Stimulated activated CD4-positive, alpha-beta T cell treated with anti-CD3 and anti-CD28 coated beads, Interleukin-2, amount 100 ng/mL, for 4 hours (primary cell): ENCODE data around the gene HCN2.
"Not testable (repeated sequence)": the region's sequence is repeated elsewhere in the genome, so short reads cannot be mapped to it uniquely, and the experiment has no call there.

Experiments
- DNase-seq: peaks from one replicate; pipeline ENCODE4 v3.0.0-alpha.2; 2020; ENCODE audit warnings: low read depth

The HCN2 gene

DNA sequence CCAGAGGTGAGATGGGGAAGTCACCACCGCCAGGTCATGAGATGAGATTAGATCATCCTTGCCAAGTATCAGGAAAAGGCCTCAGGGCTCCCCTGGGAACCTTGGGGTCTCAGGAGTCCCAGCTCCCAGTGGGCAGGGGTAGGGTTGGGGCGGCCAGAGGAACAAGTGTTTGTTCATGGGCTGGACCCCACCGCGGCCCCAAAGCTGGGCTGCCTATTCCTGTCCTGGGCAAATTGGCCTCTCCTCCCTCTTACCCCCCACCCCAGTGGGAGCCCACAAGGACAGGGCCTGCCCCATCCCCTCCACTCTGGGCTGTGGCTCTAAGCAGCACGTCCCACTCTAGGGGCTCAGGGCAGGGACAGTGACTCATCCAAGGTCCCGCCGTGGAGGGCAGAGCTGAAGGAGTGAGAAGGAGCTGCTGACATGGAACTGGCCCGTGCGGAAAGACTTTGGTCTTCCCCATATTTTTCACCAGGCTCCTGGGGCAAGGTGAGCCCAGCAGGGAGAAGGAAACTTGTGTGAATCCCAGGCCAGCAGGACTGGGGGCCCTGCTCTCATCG is 4.0 kb upstream of the HCN2 start:
- no peak for DNase-seq

DNA sequence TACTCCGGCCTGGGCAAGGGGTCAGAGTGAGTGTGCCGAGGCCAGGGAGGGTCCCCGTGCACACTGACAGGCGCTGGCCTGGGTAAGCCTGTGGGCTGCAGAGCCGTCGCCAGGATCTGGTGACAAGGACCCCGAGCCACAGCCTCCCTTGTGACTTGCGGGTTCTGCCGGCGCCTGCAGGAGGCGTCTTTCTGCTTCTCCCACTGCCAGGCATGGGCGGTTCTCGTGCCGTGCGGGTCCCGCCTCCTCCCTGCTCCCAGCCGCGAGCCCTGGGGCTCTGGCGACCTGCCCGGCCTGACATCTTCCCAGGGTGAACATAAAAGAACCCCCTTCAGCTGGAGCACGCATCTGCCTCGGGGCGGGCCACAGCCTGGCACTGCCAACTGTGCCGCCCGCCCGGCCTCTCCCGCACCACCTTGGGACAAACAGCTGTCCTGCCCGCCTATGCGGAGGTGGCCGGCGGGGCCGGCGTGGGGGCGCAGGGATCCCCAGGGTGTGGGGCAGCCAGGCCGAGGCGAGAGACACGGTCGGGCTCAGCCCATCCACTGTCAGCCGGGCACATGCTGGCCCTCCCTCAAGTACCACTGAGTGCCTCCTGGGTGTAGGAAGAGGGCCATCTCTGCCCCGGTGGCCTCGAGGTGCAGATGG is 1.5 kb upstream of the HCN2 start:
- DNase-seq: peak; percentile 52

DNA sequence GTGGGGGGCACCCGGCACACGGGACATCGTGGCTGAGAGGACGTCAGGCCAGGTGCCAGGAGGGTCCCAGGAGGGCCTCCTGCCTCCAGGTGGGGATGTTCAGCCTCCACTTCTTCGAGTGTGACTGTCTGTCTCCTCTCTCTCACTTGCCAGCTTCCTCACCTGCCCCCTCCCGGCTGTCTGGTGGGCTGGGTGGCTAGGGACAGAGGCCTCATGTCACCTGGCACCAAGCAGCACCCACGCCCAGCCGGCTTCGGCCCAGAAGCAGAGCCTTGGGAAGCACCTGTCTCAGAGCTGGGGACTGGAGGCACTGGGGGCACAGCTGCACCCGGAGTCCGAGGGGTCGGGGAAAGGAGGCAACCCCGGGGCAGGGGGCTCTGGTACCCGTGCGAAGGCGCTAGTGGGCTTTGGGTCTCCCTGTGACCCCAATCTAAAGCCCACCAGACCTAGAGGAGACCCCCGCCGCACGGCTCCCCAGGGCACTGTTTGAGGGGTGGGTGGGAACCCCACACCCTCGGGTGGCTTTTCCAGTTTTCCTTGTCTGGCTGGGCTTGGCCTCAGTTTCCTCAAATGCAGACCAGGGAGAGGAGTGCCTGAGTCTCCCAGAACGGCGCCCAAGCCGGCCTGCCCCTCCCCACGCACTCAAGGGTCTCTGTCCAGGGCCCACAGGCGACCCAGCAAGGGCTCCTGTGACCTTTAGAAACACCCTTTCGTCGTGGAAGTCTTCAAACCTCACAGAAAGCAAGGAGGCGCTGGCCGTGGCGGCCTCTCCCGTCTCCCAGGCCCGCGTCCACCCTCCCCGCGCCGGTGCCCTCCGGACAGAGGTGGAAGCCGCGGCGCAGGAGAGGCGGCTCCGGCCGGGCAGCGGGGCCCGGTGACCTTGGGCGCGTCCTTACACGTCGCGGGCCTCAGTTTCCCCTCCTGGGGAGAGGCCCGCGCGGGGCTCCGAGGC is 664 bp upstream of the HCN2 start:
- DNase-seq: no peak

DNA sequence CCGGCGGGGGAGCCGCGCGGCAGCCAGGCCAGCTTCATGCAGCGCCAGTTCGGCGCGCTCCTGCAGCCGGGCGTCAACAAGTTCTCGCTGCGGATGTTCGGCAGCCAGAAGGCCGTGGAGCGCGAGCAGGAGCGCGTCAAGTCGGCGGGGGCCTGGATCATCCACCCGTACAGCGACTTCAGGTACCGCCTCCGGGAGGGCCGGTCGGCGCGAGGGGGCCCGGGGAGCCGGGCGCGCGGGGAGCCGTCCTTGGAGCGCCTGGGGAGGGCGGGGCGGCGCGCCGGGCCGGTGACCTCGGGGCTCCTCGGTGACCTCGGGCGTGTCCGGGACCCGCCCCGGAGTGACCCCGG is 690 bp downstream of the HCN2 start:
- DNase-seq: no peak

DNA sequence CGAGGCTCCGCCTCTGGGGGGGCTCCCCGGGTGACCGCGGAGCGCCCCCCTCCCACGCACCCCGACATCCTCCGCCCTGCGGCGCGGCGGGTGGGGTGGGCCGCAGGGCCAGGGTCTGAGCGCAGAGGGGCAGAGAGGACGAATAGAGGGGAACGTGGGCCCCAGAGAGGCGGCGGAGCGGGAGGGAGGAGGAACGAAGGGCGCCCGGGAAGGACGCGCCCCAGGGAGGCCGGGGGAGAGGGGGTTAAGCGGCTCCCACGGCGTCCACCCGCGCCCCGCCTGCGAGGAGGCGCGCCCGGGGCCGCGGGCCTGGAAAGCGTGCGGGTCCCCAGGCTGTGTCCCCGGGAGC is 1.0 kb downstream of the HCN2 start:
- no peak for DNase-seq

DNA sequence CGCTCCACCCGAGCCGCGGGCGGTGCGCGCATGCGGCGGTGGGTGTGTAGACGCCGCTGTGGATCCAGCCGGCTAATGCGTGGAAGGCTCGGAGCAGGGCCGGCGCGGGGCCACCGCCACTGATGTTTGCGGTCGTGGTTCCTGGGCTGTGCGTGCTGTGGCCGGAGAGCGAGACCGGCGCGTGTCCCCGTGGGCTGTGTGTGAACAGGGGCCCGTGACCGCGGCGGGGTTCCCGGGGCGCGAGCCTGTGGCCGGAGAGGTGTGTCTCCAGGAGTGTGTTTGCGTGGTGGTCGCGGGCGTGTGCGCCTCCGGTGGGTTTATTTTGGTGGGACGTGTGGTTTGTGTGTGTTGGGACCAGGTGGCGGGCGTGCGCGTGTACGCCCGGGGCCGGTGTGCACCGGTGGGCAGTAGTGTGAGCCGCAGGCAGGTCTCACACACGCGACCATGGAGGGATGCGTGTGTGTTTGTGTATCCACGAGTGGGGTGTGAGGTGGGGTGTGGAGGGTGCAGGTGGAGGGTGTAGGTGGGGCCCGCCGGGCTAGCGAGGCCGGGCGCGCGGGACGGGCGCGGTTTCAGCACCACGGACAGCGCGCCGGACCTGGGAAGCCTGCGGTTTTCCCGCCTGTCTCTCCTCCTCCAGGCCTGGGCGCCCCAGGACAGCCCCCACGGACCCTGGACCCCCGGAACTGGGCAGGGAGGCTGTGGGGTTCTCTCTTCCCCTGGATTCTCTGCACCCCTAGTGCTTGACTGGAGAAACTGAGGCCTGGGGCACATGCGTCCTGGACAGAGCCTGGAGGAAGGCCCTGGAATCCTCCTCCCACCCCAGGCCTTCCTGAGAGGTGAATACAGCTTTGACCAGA is 1.6 kb downstream of the HCN2 start:
- no peak for DNase-seq

GRCh38 chr19:592101-592500 is 2.4 kb downstream of the HCN2 start:
- DNase-seq: no peak

DNA sequence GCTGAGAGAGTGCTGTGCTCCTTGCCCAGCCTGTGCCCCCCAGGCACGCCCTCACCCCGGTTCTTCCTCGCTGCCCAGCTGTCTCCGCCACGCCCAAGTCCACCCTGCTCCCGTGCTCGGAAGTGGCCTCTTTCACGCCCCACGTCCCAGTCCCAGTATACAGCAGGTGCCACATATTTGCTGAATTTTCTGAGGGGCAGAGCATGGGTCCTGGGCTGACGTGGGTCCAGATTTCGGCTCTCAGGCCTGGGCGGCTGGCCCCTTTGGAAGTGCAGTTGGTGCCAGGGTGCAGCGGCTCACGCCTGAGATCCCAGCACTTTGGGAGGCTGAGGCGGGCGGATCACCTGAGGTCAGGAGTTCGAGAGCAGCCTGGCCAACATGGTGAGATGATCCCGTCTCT is 3.4 kb downstream of the HCN2 start:
- no peak for DNase-seq

GRCh38 chr19:593505-593904 is 3.8 kb downstream of the HCN2 start:
- no peak for DNase-seq

- no peak for DNase-seq
These were observed 4.7 kb downstream of the HCN2 start for GRCh38 chr19:594265-594870.

DNA sequence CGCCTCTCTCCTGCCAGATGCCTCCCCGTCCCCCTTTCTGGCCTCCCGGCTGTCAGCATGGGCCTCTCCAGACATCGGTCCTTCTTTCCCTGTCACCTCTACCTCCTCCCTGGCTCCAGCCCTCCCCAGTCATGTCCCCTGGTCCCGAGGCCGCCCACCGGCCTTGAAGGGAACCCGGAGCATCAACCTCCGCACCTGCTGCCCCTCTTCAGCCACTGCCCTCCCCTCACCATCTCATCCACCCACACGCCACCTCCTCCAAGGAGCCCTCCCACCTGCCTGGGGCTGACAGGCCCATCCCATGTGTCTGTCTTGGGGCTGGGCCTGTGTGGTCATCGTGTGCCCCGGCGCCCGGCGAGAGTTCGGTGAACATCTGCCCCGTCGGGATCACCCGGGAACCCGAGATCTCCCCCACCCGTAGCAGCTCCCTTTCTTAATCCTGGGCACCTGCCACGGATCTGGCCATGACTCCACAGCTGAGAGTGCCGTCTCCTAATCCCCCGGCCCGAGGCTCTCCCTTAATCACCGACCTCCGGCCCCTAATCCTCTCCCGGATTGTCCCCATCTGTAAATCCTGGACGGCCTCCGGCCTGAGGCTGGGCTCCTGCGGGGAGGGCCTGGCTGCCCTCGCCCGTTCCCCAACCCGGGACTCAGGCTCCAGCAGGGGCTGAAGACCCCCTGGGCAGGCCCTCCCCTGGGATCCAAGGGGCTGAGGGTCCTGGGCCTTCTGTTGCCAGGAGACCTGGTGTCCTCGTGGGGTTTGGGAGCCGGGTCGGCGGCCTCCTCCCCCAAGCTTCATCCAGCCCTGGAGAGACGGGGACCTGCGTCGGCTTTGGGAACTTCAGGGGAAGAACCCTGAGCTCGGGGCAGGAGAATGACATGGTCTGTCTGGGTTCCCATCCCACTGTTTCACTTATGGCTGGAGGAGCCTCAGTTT is 5.9 kb downstream of the HCN2 start:
- no peak for DNase-seq

DNA sequence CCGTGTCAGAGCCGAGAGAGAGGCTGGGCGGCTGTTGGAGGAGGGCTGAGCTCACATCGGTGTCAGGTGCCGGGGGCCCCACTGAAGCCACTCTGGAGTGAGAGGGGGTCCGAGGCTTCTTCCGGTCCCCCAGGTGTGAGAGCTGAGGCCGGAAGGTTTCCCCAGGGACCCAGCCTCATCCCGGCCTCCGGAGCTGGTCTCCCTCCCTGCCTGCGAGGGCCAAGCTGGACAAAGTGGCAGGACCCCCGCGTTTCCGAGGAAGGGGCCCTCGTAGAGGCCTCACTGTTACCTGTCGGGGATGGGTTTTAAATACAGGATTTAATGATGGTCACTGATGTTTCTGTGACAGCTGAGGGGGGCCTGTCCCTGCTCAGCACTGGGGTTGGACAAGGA is 6.6 kb downstream of the HCN2 start:
- no peak for DNase-seq

DNA sequence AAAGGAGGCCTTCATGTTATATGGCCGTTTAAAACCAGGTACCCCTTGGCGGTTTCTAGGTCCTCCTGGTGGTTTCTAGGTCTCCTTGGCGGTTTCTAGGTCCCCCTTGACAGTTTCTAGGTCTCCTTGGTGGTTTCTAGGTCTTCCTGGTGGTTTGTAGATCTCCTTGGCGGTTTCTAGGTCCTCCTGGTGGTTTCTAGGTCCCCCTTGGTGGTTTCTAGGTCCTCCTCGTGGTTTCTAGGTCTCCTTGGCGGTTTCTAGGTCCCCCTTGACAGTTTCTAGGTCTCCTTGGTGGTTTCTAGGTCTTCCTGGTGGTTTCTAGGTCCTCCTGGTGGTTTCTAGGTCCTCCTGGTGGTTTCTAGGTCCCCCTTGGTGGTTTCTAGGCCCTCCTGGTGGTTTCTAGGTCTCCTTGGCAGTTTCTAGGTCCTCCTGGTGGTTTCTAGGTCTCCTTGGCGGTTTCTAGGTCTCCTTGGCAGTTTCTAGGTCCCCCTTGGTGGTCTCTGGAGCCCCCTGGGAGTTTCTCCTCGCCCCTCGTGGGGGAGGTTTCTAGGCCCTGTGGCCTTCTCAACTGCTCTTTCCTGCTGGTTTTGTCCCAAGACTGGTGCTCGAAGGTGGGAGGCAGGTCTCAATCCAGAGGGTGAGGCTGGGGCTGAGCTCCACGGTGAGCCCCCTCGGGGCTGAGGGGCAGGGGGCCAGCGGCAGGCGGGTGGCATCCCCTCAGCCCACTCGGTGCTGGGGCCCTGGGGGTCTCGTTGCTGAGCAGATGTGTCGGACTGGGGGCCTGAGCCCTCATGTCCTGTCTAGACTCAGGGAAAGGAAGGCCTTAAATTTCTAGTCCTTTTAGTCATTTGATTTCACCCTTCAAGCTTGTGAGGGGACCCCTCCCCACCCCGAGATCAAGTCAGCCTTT is 8.0 kb downstream of the HCN2 start:
- no peak for DNase-seq

DNA sequence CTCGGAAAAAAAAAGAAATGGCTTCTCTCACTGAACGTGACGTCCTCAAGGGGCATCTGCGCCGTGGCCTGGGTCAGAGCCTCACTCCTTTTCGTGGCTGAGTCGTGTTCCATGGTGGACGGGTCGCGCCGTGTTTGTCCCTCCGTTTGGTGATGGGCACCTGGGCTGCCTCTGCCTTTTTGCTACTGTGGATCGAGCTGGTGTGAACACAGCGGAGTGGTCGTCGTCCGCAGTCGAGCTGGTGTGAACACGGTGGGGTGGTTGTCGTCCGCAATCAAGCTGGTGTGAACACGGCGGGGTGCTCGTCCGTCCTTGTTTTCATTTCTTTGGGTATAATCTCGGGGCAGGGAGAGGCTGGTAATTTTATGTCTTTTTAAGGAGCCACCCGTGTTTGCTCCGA is 11.6 kb downstream of the HCN2 start:
- no peak for DNase-seq

- DNase-seq: no peak
These were observed 12.1 kb downstream of the HCN2 start for GRCh38 chr19:601790-602189.

GRCh38 chr19:602391-603301 is 13.0 kb downstream of the HCN2 start:
- DNase-seq: no peak

DNA sequence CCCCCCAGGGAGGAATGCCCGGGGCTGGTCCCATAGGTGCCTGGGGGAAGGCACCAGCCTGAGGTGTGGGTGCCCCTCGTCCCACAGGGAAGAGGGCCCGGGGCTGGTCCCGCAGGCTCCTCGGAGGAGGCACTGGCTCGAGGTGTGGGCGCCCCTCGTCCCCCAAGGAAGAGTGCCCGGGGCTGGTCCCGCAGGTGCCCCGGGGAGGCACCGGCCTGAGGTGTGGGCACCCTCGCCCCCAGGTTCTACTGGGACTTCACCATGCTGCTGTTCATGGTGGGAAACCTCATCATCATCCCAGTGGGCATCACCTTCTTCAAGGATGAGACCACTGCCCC is 13.6 kb downstream of the HCN2 start:
- not testable (repeated sequence) for DNase-seq

DNA sequence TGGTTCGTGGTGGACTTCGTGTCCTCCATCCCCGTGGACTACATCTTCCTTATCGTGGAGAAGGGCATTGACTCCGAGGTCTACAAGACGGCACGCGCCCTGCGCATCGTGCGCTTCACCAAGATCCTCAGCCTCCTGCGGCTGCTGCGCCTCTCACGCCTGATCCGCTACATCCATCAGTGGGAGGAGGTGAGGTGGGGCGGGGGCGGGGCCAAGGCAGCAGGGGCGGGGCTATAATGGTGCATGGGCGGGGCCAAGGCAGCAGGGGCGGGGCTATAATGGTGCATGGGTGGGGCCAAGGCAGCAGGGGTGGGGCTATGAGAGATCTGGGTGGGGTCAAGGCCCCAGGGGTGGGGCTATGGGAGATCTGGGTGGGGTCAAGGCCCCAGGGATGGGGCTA is 14.1 kb downstream of the HCN2 start:
- not testable (repeated sequence) for DNase-seq

- no peak for DNase-seq
These were observed 14.7 kb downstream of the HCN2 start for GRCh38 chr19:604355-604754.
